Fibroblast of lung (primary cell): Measurements from ENCODE around the gene TFF1. TPM values are rescaled to one million over a fixed set of nuclear protein-coding genes. Genes with fewer than 3 reads are reported as not detected.

Source experiments
- DNase-seq, 2 donors: peaks; one replicate each; pipeline versions ENCODE4 v3.0.0 to v3.0.0-alpha.2; 2010; ENCODE audit warnings: low read depth in 2 of 2
- H2AFZ ChIP-seq: 2 replicates; pipeline ENCODE4 v1.5.1; 2012; ENCODE audit warnings: low read length, control low read depth, inconsistent platforms
- H3K27ac ChIP-seq: 2 replicates; pipeline ENCODE4 v1.5.1; 2011; ENCODE audit warnings: low read length, control low read depth; ENCODE audit not compliant: insufficient read depth
- H3K27me3 ChIP-seq: 2 replicates; pipeline ENCODE4 v1.5.1; 2011; ENCODE audit warnings: mild to moderate bottlenecking, low read length; ENCODE audit not compliant: control insufficient read depth, insufficient read depth
- H3K36me3 ChIP-seq: 2 replicates; pipeline ENCODE4 v1.5.1; 2011; ENCODE audit warnings: low read length; ENCODE audit not compliant: control insufficient read depth, insufficient read depth
- H3K4me1 ChIP-seq: 2 replicates; pipeline ENCODE4 v1.5.1; 2011; ENCODE audit warnings: low read length; ENCODE audit not compliant: control insufficient read depth, insufficient read depth; ENCODE audit errors: extremely low read depth
- H3K4me2 ChIP-seq: 2 replicates; pipeline ENCODE4 v1.5.1; 2011; ENCODE audit warnings: low read length, control low read depth; ENCODE audit not compliant: insufficient read depth; ENCODE audit errors: extremely low read depth
- H3K4me3 ChIP-seq, 4 experiments: fragments of 200-600 bp in 1 of 4; sonication (generic) in 1 of 4; replicated peaks in 1 of 4; 2 replicates each; pipeline ENCODE4 v1.5.1; 2011 to 2016; ENCODE audit warnings: low read length in 4 of 4, low read depth in 3 of 4, mild to moderate bottlenecking in 3 of 4, control low read depth in 2 of 4, inconsistent platforms in 1 of 4, mixed read lengths in 1 of 4; ENCODE audit not compliant: insufficient read depth in 1 of 4; ENCODE audit errors: control extremely low read depth in 1 of 4
- H3K79me2 ChIP-seq: 2 replicates; pipeline ENCODE4 v1.5.1; 2012; ENCODE audit warnings: mild to moderate bottlenecking, low read length, inconsistent platforms; ENCODE audit not compliant: control insufficient read depth, insufficient read depth
- H3K9ac ChIP-seq: 2 replicates; pipeline ENCODE4 v1.5.1; 2011; ENCODE audit warnings: mild to moderate bottlenecking, low read length, control low read depth; ENCODE audit not compliant: insufficient read depth
- H3K9me3 ChIP-seq: 2 replicates; pipeline ENCODE4 v1.5.1; 2012; ENCODE audit warnings: low read depth, low read length; ENCODE audit not compliant: control insufficient read depth, insufficient read depth
- H4K20me1 ChIP-seq: 2 replicates; pipeline ENCODE4 v1.5.1; 2011; ENCODE audit warnings: low read length; ENCODE audit not compliant: control insufficient read depth, insufficient read depth; ENCODE audit errors: extremely low read depth
- EZH2 ChIP-seq: IDR thresholded peaks from 2 replicates; pipeline ENCODE4 v1.5.1; 2012; ENCODE audit warnings: low read length, control low read depth, mild to moderate bottlenecking; ENCODE audit errors: missing control alignments
- polyA plus RNA-seq, 2 donors: library from polyadenylated mRNA; depleted of rRNA in 1 of 2; stranded (reverse) in 1 of 2; unstranded in 1 of 2; fragments of >200 nt; gene quantifications; 2 replicates each; pipeline ENCODE4 v1.2.1, GENCODE V29; 2011 to 2012; ENCODE audit warnings: missing spikeins in 1 of 2
- total RNA-seq: library from RNA; depleted of rRNA; stranded (reverse); fragments of >200 nt; gene quantifications from 2 replicates; pipeline ENCODE4 v1.2.1, GENCODE V29; 2014
- TF ChIP-seq, protein P1 (sequence below), 2 donors: IDR thresholded peaks in 1 of 2; conservative IDR thresholded peaks in 1 of 2; 1 replicate in 1 of 2; 2 replicates in 1 of 2; pipeline ENCODE4 v1.5.1; 2011 to 2012; ENCODE audit warnings: low read length in 2 of 2, control low read depth in 1 of 2, inconsistent platforms in 1 of 2, low read depth in 1 of 2, mild to moderate bottlenecking in 1 of 2

The TFF1 gene
- total and polyA plus RNA-seq, 2 donors (not counting 1 experiment from before 2014, with no cell fraction given) = not detected

GRCh38 chr21:42373908-42374455, 7.6 kb upstream of the TFF1 start:
- no peaks in the 10 kb centered on the region for H3K9me3 ChIP-seq
- TF ChIP-seq EZH2 = no peak
- TF ChIP-seq, protein P1, sequence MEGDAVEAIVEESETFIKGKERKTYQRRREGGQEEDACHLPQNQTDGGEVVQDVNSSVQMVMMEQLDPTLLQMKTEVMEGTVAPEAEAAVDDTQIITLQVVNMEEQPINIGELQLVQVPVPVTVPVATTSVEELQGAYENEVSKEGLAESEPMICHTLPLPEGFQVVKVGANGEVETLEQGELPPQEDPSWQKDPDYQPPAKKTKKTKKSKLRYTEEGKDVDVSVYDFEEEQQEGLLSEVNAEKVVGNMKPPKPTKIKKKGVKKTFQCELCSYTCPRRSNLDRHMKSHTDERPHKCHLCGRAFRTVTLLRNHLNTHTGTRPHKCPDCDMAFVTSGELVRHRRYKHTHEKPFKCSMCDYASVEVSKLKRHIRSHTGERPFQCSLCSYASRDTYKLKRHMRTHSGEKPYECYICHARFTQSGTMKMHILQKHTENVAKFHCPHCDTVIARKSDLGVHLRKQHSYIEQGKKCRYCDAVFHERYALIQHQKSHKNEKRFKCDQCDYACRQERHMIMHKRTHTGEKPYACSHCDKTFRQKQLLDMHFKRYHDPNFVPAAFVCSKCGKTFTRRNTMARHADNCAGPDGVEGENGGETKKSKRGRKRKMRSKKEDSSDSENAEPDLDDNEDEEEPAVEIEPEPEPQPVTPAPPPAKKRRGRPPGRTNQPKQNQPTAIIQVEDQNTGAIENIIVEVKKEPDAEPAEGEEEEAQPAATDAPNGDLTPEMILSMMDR (conservative IDR thresholded peaks at IDR 0.05 in 1 of 2, IDR thresholded peaks at IDR 0.05 in 1 of 2; ENCODE audit: low read depth in 1 of 2, low read length in 2 of 2) = no peak
- H3K4me1 ChIP-seq = no peaks in the 10 kb centered on the region
- H3K9ac ChIP-seq = no peak overlapping the region
- no peak overlapping the region for H3K4me3 ChIP-seq
- H3K4me2 ChIP-seq = no peak overlapping the region
- H3K79me2 ChIP-seq = no peaks in the 10 kb centered on the region
- DNase-seq = no peak
- H3K27ac ChIP-seq = no peak overlapping the region
- no peak overlapping the region for H2AFZ ChIP-seq
- H3K27me3 ChIP-seq = no peaks in the 10 kb centered on the region
- no peaks in the 10 kb centered on the region for H4K20me1 ChIP-seq
- no peaks in the 10 kb centered on the region for H3K36me3 ChIP-seq

DNA sequence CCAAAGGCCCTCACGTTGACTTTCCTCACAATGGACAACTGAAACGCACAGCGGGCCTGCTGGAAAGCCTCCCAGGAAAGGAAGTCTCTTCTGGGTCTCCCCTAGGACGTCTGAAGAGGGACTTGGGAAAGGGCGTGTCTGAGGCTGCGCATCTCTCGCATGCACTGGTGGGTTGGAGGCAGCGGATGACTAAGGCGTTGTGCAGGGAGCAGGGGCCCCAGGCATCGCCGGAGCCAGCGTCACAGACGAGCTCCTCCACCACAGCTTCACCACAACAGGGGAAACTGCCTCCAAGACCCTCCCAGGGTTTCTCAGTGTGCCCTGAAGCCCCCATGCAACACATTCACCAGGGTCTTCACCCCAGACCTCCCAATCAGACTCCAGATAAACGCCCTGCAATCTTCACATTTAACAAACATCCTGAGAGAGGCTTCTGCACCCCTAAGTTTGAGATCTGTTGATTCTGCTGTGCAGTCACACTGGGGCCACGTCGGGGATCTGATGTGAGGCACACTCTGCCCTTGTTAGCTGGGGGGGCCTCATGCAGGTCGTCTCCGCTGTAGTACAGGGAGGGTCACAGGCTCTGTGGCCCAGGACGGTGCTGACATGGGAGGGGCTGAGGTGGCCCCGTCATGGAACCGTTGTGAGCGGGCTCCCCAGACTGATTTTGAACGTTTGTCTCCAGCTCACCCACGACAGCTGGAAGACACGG, 7.0 kb upstream of the TFF1 start:
- Histone ChIP-seq H3K79me2 (no peaks in the 10 kb centered on the region), H3K9me3 (no peaks in the 10 kb centered on the region), H4K20me1 (no peaks in the 10 kb centered on the region), H3K4me1 (no peaks in the 10 kb centered on the region), H3K27me3 (no peaks in the 10 kb centered on the region), H3K4me2 (no peak overlapping the region), H3K9ac (no peak overlapping the region), H3K27ac (no peak overlapping the region), H3K36me3 (no peaks in the 10 kb centered on the region), H2AFZ (no peak overlapping the region), H3K4me3 (no peak overlapping the region)
- no peak for DNase-seq
- TF ChIP-seq, protein P1 (conservative IDR thresholded peaks at IDR 0.05 in 1 of 2, IDR thresholded peaks at IDR 0.05 in 1 of 2; ENCODE audit: low read depth in 1 of 2, low read length in 2 of 2) = no peak
- TF ChIP-seq EZH2 = no peak

DNA sequence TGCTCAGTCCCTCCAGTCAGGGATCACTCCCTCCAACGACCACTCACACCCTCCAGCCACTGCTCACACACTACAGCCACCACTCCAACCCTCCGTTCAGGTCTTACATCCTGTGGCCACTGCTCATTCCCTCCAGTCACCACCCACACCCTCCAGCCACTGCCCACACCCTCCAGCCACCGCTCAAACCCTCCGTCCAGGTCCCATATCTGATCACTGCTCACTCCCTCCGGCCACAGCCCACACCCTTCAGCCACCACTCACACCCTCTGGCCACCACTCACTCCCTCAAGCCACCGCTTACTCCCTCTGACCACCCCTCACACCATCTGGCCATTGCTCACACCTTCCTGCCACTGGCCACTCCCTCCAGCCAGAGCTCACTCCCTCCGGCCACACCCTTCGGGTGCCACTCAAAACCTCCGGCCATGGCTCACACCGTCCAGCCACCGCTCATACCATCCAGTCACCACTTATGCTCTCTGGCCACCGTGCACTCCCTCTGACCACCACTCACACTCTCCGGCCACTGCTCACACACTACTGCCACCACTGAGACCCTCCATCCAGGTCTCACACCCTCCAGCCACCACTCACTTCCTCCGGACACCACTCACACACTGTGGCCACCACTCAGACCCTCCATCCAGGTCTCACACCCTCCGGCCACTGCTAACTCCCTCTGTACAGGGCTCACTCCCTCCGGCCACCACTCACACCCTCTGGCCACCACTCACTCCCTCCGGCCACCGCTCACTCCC, 4.7 kb upstream of the TFF1 start:
- Histone ChIP-seq H3K79me2 (no peaks in the 10 kb centered on the region), H2AFZ (no peak overlapping the region), H3K4me1 (no peaks in the 10 kb centered on the region), H3K4me3 (no peak overlapping the region), H3K9me3 (no peaks in the 10 kb centered on the region), H3K36me3 (no peaks in the 10 kb centered on the region), H4K20me1 (no peaks in the 10 kb centered on the region), H3K27me3 (no peaks in the 10 kb centered on the region), H3K9ac (no peak overlapping the region), H3K4me2 (no peak overlapping the region), H3K27ac (no peak overlapping the region)
- DNase-seq = no peak
- TF ChIP-seq, protein P1 (conservative IDR thresholded peaks at IDR 0.05 in 1 of 2, IDR thresholded peaks at IDR 0.05 in 1 of 2; ENCODE audit: low read depth in 1 of 2, low read length in 2 of 2) = no peak
- no peak for TF ChIP-seq EZH2
